ENCODE measurements around the gene ZCCHC14. TPM values are rescaled to one million over a fixed set of nuclear protein-coding genes. Genes with fewer than 3 reads are reported as not detected.
A peak's percentile ranks its signal among the peaks of the same experiment; 100 is the strongest.

The ZCCHC14 gene
- total RNA-seq, 1 experiment from 2014 or later: 27.7 TPM

GRCh38 chr16:87539113-87539512 is 46.3 kb upstream of the ZCCHC14 start:
- peaks cover 18 to 26% of the 10 kb centered on the region in 2 experiments for H3K9me3 Mint-ChIP-seq
- no peak overlapping the region for H3K18ac ChIP-seq (ENCODE audit: insufficient read length, low read depth, low read length)
- no peak for TF ChIP-seq CTCF (conservative IDR thresholded peaks at IDR 0.05)
- peaks cover 44% of the 10 kb centered on the region for H3K27me3 Mint-ChIP-seq (ENCODE audit: low read depth)
- H3K27me3 ChIP-seq (ENCODE audit: insufficient read depth, low read length): no peaks in the 10 kb centered on the region
- H3K4me3 Mint-ChIP-seq: no peak overlapping the region
- no peaks in the 10 kb centered on the region for H4K20me1 ChIP-seq (ENCODE audit: control insufficient read depth, insufficient read depth, insufficient read length)
- DNase-seq: no peak
- H2BK12ac ChIP-seq (ENCODE audit: insufficient read length, low read depth, low read length): no peak overlapping the region
- no peak overlapping the region for H4K5ac ChIP-seq (ENCODE audit: insufficient read length, low read depth, low read length)
- no peaks in the 10 kb centered on the region for H3K79me2 ChIP-seq (ENCODE audit: insufficient read depth, low read length)
- peaks cover 2 to 21% (median 4%) of the 10 kb centered on the region in 3 experiments; a peak in 5 of 7 replicates for H3K36me3 Mint-ChIP-seq (ENCODE audit: insufficient read depth in 1 of 3, low read depth in 3 of 3)
- no CpG with 5 or more reads among the region's 11 CpGs for WGBS (ENCODE audit: extremely low coverage, insufficient read length, low lambda C conversion rate)
- H3K9me3 ChIP-seq (ENCODE audit: control insufficient read depth, low read depth, low read length): no peaks in the 10 kb centered on the region
- H3K4me1 ChIP-seq (ENCODE audit: insufficient read depth, low read length): peaks cover 2% of the 10 kb centered on the region; the same call in 1 of the 2 replicates
- no peak overlapping the region for H3K14ac ChIP-seq (ENCODE audit: insufficient read depth, low read length)
- no peak overlapping the region for H2BK15ac ChIP-seq (ENCODE audit: low read depth, low read length)
- no peak overlapping the region for H3K9ac ChIP-seq (ENCODE audit: extremely low read depth, insufficient read length, low read length)
- H3K23ac ChIP-seq (ENCODE audit: insufficient read length, low read depth, low read length): no peak overlapping the region
- no peak overlapping the region for H2BK120ac ChIP-seq (ENCODE audit: low read depth, low read length, poor library complexity, severe bottlenecking)
- H3K27ac ChIP-seq (ENCODE audit: insufficient read length, low read depth, low read length): no peak overlapping the region
- no peak overlapping the region for H2BK5ac ChIP-seq (ENCODE audit: insufficient read length, low read length)
- no peak overlapping the region for H3K4me2 ChIP-seq (ENCODE audit: insufficient read depth, insufficient read length, low read length)
- no peak overlapping the region for H3K56ac ChIP-seq (ENCODE audit: insufficient read length, low read depth, low read length)
- H3K23me2 ChIP-seq (ENCODE audit: insufficient read length, low read depth, low read length, poor library complexity, severe bottlenecking): no peaks in the 10 kb centered on the region
- no peak overlapping the region for H3T11ph ChIP-seq (ENCODE audit: low read length)
- peak overlapping the region in 1 of 3 experiments; percentile 33; a peak in 1 of 7 replicates for H3K27ac Mint-ChIP-seq
- H3K79me1 ChIP-seq (ENCODE audit: insufficient read depth, low read depth, low read length, poor library complexity, severe bottlenecking): no peaks in the 10 kb centered on the region
- H4K8ac ChIP-seq (replicated peaks; ENCODE audit: insufficient read length, low read depth, low read length): no peak overlapping the region
- peaks cover 28 to 31% of the 10 kb centered on the region in 2 experiments for H3K4me1 Mint-ChIP-seq
- H2AK5ac ChIP-seq (ENCODE audit: insufficient read length, low read length): no peak overlapping the region
- no peak overlapping the region for H2AFZ ChIP-seq (ENCODE audit: low read length)
- H3K4ac ChIP-seq (ENCODE audit: low read depth, low read length): no peak overlapping the region
- no peak overlapping the region for H4K91ac ChIP-seq (ENCODE audit: insufficient read length, low read depth, low read length)
- H2BK20ac ChIP-seq (ENCODE audit: low read depth, low read length, poor library complexity, severe bottlenecking): no peak overlapping the region
